Activated effector memory CD4-positive, alpha-beta T cell treated with anti-CD3 and anti-CD28 coated beads, Interleukin-2, amount 50 U/mL, for 16 hours (primary cell): ENCODE data around the gene TMEM229A.
"Not testable (repeated sequence)": the region's sequence is repeated elsewhere in the genome, so short reads cannot be mapped to it uniquely, and the experiment has no call there.

Experiments
- DNase-seq: peaks from one replicate; pipeline ENCODE4 v3.0.0-alpha.2; 2020

The TMEM229A gene

DNA sequence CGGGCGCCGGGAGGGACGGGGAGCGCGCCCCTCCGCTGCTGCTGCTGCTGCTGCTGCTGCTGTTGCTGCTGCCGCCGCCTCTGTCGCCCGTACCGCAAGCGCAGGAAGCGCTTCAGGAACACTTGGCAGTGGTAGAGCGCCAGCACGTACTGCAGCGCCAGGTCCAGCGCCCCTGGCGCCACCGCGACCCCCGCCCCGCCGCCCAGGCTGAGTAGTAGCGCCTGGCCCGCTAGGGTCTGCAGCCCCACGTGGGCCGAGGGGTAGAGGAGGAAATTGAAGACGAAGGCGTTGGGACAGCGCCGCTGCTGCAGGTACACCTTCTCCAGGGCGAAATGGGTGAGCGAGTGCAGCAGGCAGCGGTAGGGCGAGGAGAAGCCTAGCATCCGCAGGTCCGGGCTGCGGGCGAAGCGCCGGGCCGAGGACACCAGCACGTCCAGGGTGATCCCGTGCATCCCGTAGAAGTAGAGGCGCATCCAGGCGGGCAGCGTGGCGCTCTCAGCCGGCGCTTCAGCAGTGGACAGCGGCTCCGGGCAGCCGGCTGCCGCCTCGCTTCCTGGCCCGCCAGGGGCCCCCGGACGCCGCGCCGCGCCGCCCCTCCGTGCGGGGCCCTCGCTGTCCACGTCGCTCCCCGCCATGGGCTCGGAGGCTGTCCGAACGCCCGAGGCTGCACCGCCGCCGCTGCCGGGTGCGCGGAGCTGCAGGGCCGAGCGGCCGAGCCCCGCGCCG lies at the start of gene TMEM229A:
Gene TMEM229A (minus strand): TSS at position 699 of the 726 bp plus-strand sequence. CDS start 64 bp downstream, at position 635.
- DNase-seq: no peak

DNA sequence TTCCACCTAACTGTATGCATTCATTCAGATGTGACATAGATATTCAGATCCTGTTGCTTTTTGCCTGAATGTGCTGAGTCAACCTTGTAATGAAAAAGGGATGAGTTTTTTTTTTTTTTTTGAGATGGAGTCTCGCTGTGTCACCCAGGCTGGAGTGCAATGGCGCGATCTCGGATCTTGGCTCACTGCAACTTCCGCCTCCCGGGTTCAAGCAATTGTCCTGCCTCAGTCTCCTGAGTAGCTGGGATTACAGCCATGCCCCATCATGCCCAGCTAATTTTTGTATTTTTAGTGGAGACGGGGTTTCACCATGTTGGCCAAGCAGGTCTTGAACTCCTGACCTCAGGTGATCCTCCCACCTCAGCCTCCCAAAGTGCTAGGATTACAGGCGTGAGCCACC lies 49.4 kb upstream of the TMEM229A start:
- not testable (repeated sequence) for DNase-seq

DNA sequence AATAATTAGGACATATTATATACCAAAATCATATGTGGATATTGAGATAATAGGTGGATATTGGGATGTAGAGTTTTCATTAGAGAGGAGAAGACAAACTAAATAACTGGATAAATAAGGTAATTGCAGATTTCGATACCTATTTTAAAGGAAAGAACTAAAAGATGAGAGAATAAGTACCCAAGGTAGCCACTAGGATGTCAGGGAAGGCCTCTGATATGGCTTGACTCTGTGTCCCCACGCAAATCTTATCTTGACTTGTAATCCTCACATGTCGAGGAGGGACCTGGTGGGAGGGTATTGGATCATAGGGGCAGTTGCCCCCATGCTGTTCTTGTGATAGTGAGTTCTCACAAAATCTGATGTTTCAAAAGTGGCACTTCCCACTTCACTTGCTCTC lies 44.7 kb upstream of the TMEM229A start:
- no peak for DNase-seq

DNA sequence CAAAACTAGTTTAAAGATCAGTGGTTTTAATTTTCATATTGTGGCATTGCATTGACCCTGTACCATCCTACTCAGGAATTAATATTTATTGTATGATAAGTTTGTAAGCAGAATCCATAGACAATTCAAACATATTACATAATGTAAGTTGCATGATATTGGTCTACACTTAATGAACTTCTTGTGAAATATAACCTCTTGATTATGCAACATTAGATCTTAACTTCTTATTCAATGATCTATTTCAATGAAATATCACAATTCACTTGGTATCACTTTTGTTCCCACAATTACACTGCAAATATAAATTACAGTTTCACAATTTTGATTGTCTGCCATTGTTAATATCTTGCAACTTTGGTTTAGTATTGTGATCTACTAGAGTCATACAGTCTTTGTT lies 44.0 kb upstream of the TMEM229A start:
- DNase-seq: no peak

DNA sequence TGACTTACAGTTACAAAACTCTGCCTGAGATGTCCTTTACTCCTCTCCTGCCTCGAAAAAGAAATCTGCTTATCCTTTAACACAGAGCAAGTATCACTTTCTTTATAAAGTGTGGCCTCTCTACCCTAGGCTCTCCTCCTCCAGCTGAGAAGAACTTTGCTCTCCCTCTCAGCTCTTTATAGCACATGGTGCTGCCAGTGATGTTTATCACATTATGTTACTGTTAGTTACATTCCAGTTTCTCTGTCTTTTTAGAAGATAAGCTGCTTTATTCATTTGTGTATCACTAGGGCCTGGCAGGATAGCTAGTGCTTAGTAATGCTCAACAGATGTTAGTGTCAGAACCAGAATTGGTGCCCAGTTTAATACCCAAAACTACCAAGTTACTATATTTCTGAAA lies 41.1 kb upstream of the TMEM229A start:
- no peak for DNase-seq

DNA sequence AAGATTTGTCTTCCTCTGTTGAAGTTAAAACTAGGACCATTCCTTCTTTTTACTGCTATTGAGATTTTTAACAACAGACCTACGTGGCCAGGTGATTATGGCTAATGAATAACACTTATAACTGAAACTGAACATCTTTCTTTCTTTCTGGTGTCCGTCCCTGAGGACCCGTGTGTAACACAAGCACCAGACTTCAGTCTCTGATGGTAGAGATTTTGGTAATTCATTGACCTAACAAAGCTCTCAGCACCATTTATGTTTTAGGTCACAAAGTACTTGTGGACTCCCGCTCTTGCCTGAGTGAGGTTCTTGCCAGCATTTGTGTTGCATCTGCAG lies 40.4 kb upstream of the TMEM229A start:
- DNase-seq: no peak

DNA sequence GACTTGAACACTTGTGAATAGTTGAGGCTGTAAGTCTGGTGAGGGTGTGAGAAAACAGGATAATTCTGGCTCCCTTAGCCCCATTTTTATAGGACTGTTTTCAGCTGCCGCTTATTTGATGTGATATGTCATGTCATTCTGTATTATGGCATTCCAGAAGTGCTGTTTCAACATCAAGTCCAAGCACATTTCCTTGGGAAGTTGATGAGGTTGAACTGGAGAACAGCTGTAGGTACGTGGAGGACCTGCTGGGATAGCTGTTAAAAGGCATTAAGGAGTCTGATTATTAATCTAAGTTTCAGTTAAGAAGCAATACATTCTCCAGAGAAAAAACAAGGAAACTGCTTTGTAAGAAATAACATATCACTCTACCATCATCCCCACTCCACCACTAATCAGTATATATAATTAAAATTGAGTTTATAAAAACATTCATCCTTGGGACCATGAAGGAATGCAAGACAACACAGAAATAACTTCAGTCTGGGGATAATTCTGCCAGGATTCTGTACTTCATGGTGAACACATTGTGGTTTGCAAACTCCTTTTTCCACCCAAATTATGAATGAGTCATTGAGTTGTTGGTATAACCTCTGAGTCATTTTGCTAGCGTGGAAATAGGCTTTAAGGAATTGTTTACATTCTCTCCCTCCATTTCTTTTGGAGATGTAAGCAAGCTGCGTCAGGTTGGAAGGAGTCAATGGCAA lies 39.9 kb upstream of the TMEM229A start:
- DNase-seq: no peak

DNA sequence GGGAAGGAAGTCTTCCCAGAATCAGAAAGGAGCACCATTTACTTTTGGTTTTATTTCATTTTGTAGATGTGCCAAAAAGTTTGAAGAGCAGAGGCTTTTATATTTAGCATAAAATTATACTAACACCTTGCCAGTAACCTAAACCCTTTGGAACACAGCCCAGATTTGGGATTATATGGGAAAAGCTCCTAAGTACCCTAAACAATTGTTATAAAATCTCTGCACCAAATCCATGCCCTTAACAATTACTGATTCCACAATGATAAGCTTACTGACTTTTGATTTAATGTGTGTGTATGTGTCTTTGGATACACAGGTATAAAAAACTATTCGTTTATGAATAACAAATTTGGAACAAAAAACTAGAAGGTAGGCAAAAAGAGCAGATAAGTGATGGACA lies 39.0 kb upstream of the TMEM229A start:
- no peak for DNase-seq

DNA sequence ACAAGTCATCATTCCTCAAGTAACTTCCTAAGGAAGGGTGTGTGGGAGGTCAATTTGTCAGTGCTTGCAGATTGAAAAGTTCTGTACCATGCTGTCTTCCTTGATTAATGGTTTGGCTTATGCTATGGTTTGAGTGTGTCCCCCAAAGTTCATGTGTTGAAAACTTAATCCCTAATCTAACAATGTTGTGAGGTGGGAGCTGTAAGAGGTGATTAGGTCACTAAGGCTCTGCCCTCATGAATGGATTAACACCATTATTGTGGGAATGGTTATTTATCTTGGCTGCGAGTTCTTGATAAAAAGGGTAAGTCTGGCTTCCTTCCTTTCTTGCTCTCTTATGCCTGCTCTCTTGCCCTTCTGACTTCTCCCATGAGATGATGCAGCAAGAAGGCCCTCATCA lies 29.3 kb upstream of the TMEM229A start:
- no peak for DNase-seq

DNA sequence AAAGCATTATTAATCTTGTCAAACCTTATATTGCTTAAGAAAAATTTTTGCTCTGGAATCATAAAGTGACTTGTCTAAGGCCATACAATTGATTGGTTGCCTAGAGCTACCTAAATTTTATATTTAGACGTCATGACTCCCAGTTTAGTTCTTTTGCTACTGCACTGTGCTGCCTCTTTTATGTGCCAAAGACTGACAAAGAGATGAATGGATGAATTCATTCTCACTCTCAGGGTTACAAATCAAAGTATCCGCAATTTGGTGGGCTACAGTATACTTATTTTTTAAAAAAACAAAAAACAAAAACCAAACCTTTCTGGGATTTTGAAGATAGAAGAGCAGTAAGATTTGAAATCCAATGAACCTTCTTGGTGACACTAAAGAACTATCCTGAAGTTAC lies 27.7 kb upstream of the TMEM229A start:
- no peak for DNase-seq

DNA sequence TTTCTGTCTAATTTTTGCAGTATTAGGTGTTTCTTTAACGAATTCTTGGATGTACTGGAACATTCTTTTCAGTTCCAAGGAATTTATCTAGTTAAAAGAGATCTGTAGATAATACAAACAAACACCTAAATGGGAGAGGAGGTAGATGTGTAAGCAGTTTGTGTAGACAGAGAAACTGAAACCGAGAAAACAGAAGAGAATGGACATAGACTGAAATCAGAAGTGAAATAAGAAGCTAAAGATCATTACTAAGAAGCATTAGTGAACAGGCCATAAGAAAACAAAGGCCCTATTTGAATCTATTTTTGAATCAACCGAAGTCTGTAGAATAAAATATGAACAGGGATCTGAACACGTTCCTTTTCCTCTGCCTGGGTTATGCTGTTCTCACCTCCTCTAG lies 26.5 kb upstream of the TMEM229A start:
- DNase-seq: no peak

DNA sequence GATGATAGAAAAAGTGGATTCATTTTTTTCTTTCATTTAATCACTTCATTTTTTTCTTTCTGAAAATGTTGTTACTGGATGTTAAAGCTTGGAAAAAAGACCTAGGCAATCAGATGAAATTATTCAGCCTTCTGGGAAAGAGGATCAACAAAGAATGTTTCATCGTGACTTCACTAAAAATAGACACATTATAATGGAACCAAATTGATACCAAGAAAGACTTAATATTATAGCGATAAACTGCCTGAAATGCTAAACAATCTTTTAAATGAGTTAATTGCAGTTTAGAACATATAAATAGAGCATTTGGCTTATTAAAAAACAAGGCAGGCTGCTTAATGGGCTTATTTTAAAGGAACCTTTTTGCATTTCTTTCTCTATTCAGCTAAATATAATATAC lies 25.6 kb upstream of the TMEM229A start:
- no peak for DNase-seq

DNA sequence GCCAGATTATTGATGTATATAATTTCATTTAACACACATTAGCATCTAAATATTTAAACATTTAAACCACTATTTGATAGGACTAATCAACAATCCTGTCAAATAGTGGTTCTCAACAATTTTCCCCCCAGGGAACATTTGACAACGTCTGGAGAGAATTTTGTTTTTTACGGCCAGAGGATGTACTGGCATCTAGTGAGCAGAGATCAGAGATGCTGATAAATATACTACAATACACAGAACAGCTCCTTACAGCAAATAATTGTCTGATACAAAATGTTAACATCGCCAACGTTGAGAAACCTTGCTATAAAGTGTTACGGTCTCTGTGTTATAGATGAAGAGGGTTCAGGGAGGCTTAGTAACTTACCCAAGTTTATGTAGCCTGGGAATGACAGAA lies 25.0 kb upstream of the TMEM229A start:
- no peak for DNase-seq

DNA sequence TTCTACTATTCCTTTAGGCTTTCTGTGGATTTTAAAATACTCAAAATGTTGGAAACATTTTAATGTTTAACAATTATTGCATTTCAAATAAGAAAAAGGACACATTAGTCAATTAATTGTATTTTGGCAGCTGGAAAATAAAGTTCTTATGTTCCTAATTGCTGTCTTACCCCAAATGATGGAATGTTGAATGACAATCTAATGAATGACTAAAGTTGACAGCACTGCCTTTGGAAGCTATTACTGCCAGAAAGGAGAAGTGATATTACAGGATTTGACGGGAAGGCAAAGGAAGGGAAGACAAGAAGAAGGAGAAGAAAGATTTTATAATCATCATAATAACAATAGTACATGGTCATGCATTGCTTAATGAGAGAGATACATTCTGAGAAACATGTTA lies 23.4 kb upstream of the TMEM229A start:
- DNase-seq: no peak

DNA sequence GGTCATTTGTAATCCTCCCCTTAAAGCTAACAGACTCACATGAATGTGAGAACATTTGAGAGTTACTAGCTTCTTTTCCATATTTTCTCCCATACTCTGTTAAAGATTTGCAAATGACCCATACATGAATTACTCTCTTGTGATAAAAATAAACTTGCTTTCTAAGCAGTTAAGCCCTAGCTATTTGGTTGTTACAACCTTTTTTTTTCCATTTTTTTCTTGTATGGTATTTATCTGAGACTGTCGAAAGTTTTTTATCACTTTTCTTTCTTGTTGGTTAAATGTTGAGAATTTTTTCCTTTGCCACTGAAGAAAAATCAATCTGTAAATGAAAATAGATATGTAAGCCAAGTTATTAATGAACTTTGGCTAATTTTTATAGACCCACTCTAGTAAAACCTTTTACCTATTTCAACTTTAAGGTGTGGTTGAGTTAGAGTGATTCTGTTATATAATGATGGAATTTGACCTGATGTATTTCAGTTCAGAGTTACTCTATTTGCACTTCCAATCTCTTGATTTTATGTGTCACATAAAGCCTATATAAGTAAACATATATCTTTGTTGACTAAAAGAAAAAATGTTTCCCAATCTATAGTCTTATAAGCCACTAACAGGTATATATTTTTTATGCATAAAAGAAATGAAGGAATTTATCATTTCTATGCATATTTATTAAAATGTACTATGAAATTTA lies 19.0 kb upstream of the TMEM229A start:
- no peak for DNase-seq

DNA sequence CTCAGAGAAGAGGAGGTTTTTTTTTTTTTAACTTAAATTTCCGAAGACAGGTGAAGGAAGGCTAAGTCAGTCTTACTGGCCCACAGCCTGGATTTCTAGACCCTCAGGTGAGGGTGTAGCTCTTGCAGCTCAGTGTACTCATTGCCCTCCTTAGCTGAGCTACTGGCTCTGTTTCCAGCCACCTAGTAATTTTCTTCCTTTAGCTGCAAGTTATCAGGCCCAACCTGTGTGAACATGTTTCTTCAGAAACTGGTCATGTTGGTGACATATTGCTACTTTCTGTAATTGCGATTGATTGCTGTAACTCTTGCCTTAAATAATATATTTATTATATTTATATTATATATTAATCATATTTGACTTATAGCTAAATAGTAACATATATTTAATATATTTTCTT lies 10.0 kb upstream of the TMEM229A start:
- DNase-seq: no peak

DNA sequence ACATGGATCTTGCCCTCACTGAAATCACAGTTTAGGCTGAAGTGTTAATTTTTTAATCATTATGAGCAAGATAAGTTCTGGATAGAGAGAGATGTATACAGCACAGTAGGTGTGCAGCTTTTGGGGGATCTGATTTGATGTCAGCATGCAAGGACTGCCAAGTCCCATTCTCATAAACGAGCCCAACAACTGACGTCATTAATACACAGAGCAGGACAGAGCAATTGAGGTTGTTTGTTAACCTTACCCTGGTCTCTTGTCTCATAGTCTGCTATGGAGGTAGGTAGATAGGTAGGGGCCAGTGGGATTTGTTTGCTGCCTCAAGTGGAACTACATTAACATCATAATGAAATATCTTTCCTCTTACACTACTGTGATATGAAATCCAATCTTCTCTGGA lies 8.6 kb upstream of the TMEM229A start:
- no peak for DNase-seq

DNA sequence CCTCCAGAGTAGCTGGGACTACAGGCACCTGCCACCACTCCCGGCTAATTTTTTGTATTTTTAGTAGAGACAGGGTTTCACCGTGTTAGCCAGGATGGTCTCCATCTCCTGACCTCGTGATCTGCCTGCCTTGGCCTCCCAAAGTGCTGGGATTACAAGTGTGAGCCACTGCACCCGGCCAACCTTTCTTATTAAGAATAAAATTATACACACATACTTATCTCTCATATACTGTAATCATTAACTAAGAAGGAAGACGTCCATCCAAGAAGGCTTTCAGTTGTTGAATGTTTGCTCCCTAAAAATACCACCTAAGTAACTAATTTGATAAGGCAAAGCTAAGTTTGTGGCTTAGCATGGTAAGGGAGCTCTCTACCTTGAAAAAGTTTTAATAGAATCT lies 5.0 kb upstream of the TMEM229A start:
- DNase-seq: not testable (repeated sequence)

DNA sequence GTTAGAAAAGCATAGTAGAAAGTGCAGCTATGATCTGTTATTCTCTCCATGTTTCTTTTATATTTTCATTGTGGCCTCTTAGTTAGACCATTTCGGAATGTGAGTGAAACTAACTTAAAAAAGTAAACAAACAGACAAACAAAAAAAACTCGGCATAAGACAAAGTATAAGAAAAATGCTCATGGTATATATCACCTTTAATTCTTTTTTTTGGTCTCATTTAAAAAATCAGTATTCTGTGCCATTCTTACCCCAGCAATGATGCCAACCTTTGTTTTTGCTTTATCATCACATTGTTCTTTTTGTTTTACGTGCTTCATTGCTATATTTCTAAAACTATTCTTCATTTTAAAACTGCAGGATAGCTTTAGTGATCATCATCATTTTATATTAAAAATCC lies 2.8 kb upstream of the TMEM229A start:
- no peak for DNase-seq

DNA sequence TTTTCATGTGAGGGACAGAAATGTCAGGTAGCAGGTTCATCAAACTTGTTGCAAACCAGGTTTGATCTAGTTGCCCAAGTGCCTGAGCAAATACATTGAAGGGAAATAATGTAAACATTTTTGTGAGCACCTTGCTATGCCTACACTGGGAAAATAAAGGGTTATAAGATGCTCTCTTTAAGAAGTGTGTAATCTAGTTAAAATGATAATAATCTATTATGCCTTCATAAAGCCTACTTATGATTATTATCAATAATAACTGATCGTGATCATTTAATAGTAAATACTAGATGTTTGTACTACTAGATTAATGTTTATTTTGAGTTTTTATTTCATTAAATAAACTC lies 1.9 kb upstream of the TMEM229A start:
- DNase-seq: no peak

DNA sequence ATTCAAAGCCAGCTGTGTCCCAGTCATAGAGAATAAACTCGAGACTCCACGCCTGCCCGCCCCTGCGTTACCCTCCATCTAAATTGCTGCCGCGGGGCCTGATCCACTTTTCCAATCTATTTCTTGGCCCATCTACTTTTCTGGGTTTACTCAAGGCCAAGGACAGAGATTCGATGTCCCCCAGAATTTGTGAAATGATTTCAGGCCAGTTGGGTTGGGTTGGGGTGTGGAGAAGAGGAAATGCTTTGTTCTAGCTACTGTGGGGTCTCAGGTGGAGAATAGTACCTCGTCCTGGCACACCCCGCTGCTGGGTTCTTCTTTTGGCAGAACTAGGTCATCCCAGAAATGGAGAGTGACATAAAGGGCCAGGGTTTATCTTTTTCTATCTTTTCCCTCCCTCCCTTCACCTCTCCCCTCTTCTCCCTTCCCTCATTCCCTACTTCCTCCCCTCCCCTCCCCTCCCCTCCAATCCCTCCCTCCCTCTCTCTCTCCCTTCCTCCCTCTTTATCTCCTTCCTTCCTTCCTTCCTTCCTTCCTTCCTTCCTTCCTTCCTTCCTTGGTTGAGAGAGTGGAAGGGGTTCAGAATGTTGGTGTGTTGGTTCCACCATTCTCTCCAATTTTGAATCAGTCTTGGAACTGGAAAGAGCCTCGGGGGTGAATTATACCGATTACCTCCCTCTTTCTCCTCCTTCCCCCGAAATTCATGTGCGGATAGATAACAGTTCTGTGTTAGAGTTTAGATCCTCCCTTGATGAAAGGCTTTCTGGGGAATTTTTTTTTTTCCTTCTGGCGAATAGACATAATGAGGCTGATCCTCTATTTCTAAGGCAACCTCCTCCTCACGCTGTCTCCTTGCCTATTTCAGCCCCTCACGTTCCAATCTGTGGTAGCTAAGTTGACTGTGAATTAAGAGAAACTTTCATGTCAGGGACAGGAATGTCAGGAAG lies 1.2 kb upstream of the TMEM229A start:
- DNase-seq: no peak

DNA sequence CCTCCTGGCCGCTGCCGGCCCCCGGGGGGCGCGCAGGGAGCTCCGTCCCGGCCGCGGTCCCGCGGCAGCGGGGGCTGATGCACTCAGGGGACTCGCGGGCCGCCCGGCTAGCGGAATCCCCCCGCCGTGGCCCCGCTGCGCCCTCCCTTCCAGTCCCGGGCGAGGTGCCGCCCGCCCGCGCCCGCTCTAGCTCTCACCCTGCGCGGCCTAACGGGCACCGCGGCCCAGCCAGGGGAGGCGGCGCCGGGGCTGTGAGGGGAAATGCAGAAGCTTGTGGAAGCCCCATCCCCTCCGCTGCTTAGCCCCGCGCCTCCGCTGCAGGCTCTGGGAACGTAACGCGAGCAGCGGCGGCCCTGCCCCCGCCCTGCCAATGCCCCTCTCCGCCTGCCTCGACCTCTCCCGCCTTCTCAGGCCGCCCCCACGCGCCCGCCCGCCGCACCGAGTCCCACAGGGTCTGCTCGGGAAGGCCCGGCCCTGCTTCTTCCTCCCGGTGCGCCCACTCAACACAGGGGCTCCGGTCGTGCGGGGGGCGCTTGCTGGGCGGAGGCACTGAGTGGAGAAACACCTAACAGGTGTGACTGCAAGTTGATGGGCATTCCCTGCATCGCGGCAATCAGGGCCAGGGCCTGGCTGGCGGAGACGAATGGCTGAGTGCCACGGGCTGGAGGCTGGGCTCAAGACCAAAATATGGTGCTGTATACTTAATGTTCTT lies 384 bp upstream of the TMEM229A start:
- DNase-seq: no peak

DNA sequence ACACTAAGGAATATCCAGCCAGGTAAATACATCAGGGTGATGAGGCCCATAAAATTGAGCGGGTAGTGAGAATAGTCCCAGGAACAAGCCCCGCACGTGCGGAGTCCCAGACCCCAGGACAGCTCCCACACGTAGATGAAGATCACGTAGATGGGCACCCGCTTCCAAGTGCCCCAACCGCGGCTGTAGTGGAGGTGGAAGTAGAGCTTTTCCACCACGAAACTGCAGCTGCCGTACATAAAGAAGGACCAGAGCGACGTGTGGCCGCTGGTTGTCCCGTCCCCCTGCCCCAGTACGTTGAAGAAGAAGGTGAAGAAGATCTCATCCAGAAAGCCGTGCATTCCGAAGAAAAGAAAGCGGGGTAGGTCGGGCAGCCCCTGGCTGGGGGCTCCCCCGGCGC lies 948 bp downstream of the TMEM229A start:
- DNase-seq: no peak
